ENCODE measurements around the gene PURA. TPM values are rescaled to one million over a fixed set of nuclear protein-coding genes. Genes with fewer than 3 reads are reported as not detected.
A peak's percentile ranks its signal among the peaks of the same experiment; 100 is the strongest.

The PURA gene
- total and polyA plus RNA-seq, 2 of the 13 experiments (the other 11 are each of a cell fraction or from before 2014, with no cell fraction given) = 2.0 to 5.0 TPM

DNA sequence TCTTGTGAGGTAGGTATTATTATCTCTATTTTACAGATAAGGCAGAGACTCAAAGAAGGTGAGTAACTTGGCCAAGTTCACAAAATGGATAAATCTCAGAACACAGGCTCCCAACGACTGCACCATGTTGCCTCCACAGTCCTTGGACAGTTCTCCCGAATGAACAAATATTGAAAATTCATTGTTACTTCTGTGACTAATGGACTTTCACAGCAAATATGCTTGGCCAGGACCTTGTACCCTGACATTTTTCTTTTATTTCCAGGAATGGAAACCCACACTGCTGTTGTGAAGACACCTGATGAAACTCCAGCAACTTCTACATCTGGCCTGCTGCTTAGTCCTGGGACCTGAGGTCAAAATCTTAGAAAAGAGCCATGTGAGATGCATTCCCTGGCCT lies 58.6 kb downstream of the PURA start (continued):
- TF ChIP-seq, protein P1, sequence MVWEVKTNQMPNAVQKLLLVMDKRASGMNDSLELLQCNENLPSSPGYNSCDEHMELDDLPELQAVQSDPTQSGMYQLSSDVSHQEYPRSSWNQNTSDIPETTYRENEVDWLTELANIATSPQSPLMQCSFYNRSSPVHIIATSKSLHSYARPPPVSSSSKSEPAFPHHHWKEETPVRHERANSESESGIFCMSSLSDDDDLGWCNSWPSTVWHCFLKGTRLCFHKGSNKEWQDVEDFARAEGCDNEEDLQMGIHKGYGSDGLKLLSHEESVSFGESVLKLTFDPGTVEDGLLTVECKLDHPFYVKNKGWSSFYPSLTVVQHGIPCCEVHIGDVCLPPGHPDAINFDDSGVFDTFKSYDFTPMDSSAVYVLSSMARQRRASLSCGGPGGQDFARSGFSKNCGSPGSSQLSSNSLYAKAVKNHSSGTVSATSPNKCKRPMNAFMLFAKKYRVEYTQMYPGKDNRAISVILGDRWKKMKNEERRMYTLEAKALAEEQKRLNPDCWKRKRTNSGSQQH (CRISPR knock-in tag; IDR thresholded peaks at IDR 0.05; ENCODE audit: low read depth) = no peak
- TF ChIP-seq, protein P2, sequence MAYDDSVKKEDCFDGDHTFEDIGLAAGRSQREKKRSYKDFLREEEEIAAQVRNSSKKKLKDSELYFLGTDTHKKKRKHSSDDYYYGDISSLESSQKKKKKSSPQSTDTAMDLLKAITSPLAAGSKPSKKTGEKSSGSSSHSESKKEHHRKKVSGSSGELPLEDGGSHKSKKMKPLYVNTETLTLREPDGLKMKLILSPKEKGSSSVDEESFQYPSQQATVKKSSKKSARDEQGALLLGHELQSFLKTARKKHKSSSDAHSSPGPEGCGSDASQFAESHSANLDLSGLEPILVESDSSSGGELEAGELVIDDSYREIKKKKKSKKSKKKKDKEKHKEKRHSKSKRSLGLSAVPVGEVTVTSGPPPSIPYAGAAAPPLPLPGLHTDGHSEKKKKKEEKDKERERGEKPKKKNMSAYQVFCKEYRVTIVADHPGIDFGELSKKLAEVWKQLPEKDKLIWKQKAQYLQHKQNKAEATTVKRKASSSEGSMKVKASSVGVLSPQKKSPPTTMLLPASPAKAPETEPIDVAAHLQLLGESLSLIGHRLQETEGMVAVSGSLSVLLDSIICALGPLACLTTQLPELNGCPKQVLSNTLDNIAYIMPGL (CRISPR knock-in tag; IDR thresholded peaks at IDR 0.05; ENCODE audit: borderline replicate concordance in 1 of 2, low read depth in 1 of 2) = 0 out of 4 replicates have a peak, but pooled peaks of 1 of the 2 experiments have one; percentile 27
- TF ChIP-seq SALL1 (CRISPR knock-in tag; IDR thresholded peaks at IDR 0.05) = peak; percentile 31; the same call in 1 of the 2 replicates
- TF ChIP-seq, protein P3, sequence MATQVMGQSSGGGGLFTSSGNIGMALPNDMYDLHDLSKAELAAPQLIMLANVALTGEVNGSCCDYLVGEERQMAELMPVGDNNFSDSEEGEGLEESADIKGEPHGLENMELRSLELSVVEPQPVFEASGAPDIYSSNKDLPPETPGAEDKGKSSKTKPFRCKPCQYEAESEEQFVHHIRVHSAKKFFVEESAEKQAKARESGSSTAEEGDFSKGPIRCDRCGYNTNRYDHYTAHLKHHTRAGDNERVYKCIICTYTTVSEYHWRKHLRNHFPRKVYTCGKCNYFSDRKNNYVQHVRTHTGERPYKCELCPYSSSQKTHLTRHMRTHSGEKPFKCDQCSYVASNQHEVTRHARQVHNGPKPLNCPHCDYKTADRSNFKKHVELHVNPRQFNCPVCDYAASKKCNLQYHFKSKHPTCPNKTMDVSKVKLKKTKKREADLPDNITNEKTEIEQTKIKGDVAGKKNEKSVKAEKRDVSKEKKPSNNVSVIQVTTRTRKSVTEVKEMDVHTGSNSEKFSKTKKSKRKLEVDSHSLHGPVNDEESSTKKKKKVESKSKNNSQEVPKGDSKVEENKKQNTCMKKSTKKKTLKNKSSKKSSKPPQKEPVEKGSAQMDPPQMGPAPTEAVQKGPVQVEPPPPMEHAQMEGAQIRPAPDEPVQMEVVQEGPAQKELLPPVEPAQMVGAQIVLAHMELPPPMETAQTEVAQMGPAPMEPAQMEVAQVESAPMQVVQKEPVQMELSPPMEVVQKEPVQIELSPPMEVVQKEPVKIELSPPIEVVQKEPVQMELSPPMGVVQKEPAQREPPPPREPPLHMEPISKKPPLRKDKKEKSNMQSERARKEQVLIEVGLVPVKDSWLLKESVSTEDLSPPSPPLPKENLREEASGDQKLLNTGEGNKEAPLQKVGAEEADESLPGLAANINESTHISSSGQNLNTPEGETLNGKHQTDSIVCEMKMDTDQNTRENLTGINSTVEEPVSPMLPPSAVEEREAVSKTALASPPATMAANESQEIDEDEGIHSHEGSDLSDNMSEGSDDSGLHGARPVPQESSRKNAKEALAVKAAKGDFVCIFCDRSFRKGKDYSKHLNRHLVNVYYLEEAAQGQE (IDR thresholded peaks at IDR 0.05; ENCODE audit: borderline replicate concordance in 1 of 2, low read depth in 1 of 2, low read length in 2 of 2) = no peak
- peak; percentile 50; the same call in 1 of the 2 replicates for TF ChIP-seq GATAD2A (CRISPR knock-in tag; IDR thresholded peaks at IDR 0.05)
- TF ChIP-seq SOX13 (IDR thresholded peaks at IDR 0.05) = no peak
- peak in 1 of 2 experiments; percentile 82; a peak in 2 of 4 replicates for TF ChIP-seq SOX13 (CRISPR knock-in tag; conservative IDR thresholded peaks at IDR 0.05 in 1 of 2, IDR thresholded peaks at IDR 0.05 in 1 of 2)
- TF ChIP-seq EP300 (IDR thresholded peaks at IDR 0.05; ENCODE audit: low read depth in 2 of 2, low read length in 2 of 2) = peak in 1 of 2 experiments; percentile 41; a peak in 2 of 4 replicates
- 0 out of 2 replicates have a peak, but pooled peaks have one; percentile 14 for TF ChIP-seq EP300 (CRISPR knock-in tag; IDR thresholded peaks at IDR 0.05; ENCODE audit: borderline replicate concordance)
- TF ChIP-seq MIER2 (CRISPR knock-in tag; IDR thresholded peaks at IDR 0.05) = 0 out of 2 replicates have a peak, but pooled peaks have one; percentile 38
- TF ChIP-seq ZNF317 (CRISPR knock-in tag; IDR thresholded peaks at IDR 0.05) = 0 out of 2 replicates have a peak, but pooled peaks have one; percentile 22
- TF ChIP-seq, protein P4, sequence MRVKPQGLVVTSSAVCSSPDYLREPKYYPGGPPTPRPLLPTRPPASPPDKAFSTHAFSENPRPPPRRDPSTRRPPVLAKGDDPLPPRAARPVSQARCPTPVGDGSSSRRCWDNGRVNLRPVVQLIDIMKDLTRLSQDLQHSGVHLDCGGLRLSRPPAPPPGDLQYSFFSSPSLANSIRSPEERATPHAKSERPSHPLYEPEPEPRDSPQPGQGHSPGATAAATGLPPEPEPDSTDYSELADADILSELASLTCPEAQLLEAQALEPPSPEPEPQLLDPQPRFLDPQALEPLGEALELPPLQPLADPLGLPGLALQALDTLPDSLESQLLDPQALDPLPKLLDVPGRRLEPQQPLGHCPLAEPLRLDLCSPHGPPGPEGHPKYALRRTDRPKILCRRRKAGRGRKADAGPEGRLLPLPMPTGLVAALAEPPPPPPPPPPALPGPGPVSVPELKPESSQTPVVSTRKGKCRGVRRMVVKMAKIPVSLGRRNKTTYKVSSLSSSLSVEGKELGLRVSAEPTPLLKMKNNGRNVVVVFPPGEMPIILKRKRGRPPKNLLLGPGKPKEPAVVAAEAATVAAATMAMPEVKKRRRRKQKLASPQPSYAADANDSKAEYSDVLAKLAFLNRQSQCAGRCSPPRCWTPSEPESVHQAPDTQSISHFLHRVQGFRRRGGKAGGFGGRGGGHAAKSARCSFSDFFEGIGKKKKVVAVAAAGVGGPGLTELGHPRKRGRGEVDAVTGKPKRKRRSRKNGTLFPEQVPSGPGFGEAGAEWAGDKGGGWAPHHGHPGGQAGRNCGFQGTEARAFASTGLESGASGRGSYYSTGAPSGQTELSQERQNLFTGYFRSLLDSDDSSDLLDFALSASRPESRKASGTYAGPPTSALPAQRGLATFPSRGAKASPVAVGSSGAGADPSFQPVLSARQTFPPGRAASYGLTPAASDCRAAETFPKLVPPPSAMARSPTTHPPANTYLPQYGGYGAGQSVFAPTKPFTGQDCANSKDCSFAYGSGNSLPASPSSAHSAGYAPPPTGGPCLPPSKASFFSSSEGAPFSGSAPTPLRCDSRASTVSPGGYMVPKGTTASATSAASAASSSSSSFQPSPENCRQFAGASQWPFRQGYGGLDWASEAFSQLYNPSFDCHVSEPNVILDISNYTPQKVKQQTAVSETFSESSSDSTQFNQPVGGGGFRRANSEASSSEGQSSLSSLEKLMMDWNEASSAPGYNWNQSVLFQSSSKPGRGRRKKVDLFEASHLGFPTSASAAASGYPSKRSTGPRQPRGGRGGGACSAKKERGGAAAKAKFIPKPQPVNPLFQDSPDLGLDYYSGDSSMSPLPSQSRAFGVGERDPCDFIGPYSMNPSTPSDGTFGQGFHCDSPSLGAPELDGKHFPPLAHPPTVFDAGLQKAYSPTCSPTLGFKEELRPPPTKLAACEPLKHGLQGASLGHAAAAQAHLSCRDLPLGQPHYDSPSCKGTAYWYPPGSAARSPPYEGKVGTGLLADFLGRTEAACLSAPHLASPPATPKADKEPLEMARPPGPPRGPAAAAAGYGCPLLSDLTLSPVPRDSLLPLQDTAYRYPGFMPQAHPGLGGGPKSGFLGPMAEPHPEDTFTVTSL (CRISPR knock-in tag; IDR thresholded peaks at IDR 0.05; ENCODE audit: borderline replicate concordance) = peak; percentile 53; the same call in 1 of the 2 replicates
